ENCODE results near the gene ABCA7. TPM values are rescaled to one million over a fixed set of nuclear protein-coding genes. Genes with fewer than 3 reads are reported as not detected.

The ABCA7 gene
- total and polyA plus RNA-seq, 2 of the 13 experiments (the other 11 are each of a cell fraction or from before 2014, with no cell fraction given), result 4.4 to 32.4 TPM

GRCh38 chr19:1113030-1113985 is 73.4 kb downstream of the ABCA7 start (continued):
- TF ChIP-seq SKI (IDR thresholded peaks at IDR 0.05; ENCODE audit: partially characterized antibody) (no peak), ZBTB8A (CRISPR knock-in tag; IDR thresholded peaks at IDR 0.05; ENCODE audit: borderline replicate concordance, low read depth) (no peak), ZNF337 (CRISPR knock-in tag; IDR thresholded peaks at IDR 0.05; ENCODE audit: borderline replicate concordance, low read depth) (no peak), ZNF430 (CRISPR knock-in tag; IDR thresholded peaks at IDR 0.05) (peak; percentile 94), XRCC5 (optimal IDR thresholded peaks at IDR 0.05; ENCODE audit: low read length) (no peak), MAF1 (CRISPR knock-in tag; IDR thresholded peaks at IDR 0.05; ENCODE audit: borderline replicate concordance) (no peak), ZNF160 (CRISPR knock-in tag; IDR thresholded peaks at IDR 0.05) (0 out of 2 replicates have a peak, but pooled peaks have one; percentile 17), ZNF12 (CRISPR knock-in tag; IDR thresholded peaks at IDR 0.05) (no peak), SP140L (CRISPR knock-in tag; IDR thresholded peaks at IDR 0.05; ENCODE audit: borderline replicate concordance) (no peak), PRDM4 (CRISPR knock-in tag; IDR thresholded peaks at IDR 0.05; ENCODE audit: borderline replicate concordance) (no peak), ETV5 (CRISPR knock-in tag; IDR thresholded peaks at IDR 0.05; ENCODE audit: borderline replicate concordance) (peak; percentile 73; the same call in 1 of the 2 replicates), ZSCAN20 (CRISPR knock-in tag; IDR thresholded peaks at IDR 0.05; ENCODE audit: borderline replicate concordance) (no peak), THAP8 (CRISPR knock-in tag; IDR thresholded peaks at IDR 0.05; ENCODE audit: borderline replicate concordance) (no peak), ZNF704 (CRISPR knock-in tag; IDR thresholded peaks at IDR 0.05; ENCODE audit: borderline replicate concordance) (peak; percentile 59; the same call in 1 of the 2 replicates), ZKSCAN5 (CRISPR knock-in tag; IDR thresholded peaks at IDR 0.05) (no peak), PRMT3 (CRISPR knock-in tag; IDR thresholded peaks at IDR 0.05; ENCODE audit: borderline replicate concordance, low read depth) (no peak), DRAP1 (CRISPR knock-in tag; IDR thresholded peaks at IDR 0.05) (peak; percentile 80), TEAD2 (CRISPR knock-in tag; IDR thresholded peaks at IDR 0.05) (no peak), DNMT1 (CRISPR knock-in tag; IDR thresholded peaks at IDR 0.05) (no peak), MAFG (CRISPR knock-in tag; IDR thresholded peaks at IDR 0.05) (no peak), THRA (CRISPR knock-in tag; IDR thresholded peaks at IDR 0.05; ENCODE audit: borderline replicate concordance) (peak; percentile 51; the same call in 1 of the 2 replicates)

Measured in HepG2 (cell line).